Measurements from ENCODE around the gene NOS1. TPM values are rescaled to one million over a fixed set of nuclear protein-coding genes. Genes with fewer than 3 reads are reported as not detected.

The NOS1 gene
- total and polyA plus RNA-seq, 2 of the 8 experiments (the other 6 are each of a cell fraction or from before 2014, with no cell fraction given): 1.5 to 2.0 TPM

- no peak for TF ChIP-seq CHD7 (IDR thresholded peaks at IDR 0.05; ENCODE audit: insufficient replicate concordance, low read length)
- no peak for TF ChIP-seq SAP30 (IDR thresholded peaks at IDR 0.05; ENCODE audit: insufficient read depth, insufficient replicate concordance, low read length)
- TF ChIP-seq SRF (IDR thresholded peaks at IDR 0.05; ENCODE audit: low read depth, low read length): no peak
- TF ChIP-seq, protein P1, sequence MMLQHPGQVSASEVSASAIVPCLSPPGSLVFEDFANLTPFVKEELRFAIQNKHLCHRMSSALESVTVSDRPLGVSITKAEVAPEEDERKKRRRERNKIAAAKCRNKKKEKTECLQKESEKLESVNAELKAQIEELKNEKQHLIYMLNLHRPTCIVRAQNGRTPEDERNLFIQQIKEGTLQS (IDR thresholded peaks at IDR 0.05; ENCODE audit: insufficient read depth, low read depth, low read length): no peak
Measured at GRCh38 chr12:117342247-117342646, 19.2 kb downstream of the NOS1 start (continued).

Measured in H1 (cell line).